Epithelial cell of proximal tubule (primary cell): ENCODE data around the gene FADS2. TPM values are rescaled to one million over a fixed set of nuclear protein-coding genes. Genes with fewer than 3 reads are reported as not detected.

Experiments
- DNase-seq: peaks from one replicate; pipeline ENCODE4 v3.0.0-alpha.2; 2011; ENCODE audit warnings: low read depth
- H3K4me3 ChIP-seq: 2 replicates; pipeline ENCODE4 v1.5.1; 2011; ENCODE audit warnings: low read depth, mild to moderate bottlenecking, low read length
- total RNA-seq: library from RNA; depleted of rRNA; stranded (reverse); fragments of >200 nt; gene quantifications from 2 replicates; pipeline ENCODE4 v1.2.3, GENCODE V29; 2015
- TF ChIP-seq, protein P1 (sequence below): conservative IDR thresholded peaks from 2 replicates; pipeline ENCODE4 v1.5.1; 2012; ENCODE audit warnings: low read depth, mild to moderate bottlenecking, low read length

The FADS2 gene
- total RNA-seq, 1 donor from 2014 or later = 169 TPM

DNA sequence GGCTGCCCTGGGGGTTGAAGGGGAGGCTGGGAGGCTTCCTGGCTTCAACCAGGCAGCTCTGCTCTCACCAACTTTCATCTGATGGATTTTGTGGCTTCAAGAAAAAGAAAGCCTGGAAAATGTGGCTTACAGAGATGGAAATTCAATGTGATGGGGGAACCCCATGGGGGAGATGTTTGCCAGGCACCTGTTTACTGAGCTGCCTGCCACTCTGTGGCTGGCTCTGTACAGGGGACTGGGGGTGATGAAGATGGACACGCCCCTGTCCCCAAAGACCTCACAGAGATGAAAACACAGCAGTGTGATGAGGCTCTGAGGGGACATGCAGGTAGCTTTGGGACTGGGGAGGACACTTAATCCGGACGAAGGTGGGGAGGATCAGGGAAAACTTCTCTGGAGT, 45.8 kb upstream of the FADS2 start:
- H3K4me3 ChIP-seq = no peak overlapping the region
- no peak for DNase-seq
- TF ChIP-seq, protein P1, sequence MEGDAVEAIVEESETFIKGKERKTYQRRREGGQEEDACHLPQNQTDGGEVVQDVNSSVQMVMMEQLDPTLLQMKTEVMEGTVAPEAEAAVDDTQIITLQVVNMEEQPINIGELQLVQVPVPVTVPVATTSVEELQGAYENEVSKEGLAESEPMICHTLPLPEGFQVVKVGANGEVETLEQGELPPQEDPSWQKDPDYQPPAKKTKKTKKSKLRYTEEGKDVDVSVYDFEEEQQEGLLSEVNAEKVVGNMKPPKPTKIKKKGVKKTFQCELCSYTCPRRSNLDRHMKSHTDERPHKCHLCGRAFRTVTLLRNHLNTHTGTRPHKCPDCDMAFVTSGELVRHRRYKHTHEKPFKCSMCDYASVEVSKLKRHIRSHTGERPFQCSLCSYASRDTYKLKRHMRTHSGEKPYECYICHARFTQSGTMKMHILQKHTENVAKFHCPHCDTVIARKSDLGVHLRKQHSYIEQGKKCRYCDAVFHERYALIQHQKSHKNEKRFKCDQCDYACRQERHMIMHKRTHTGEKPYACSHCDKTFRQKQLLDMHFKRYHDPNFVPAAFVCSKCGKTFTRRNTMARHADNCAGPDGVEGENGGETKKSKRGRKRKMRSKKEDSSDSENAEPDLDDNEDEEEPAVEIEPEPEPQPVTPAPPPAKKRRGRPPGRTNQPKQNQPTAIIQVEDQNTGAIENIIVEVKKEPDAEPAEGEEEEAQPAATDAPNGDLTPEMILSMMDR = no peak

DNA sequence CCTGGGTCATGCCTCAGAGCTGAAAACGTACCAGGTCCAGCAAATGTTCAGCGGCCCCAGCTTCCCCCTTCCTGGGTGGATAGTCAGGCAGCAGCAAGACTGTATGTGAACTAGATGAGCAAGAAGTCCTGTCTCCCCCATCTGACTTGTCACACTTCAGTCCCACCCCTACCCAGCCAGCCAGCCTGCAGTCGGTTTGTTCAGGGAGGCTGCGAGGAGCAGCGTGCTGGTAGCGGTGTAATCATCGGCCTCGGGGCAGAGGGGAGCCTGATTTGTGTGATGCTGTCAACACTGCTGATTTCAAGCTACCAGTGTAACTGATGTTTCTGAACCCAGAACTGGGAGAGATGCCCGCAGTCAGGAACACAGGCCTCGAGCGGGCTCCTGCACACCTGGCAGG, 45.3 kb upstream of the FADS2 start:
- TF ChIP-seq, protein P1 = no peak
- no peak for DNase-seq
- no peak overlapping the region for H3K4me3 ChIP-seq

DNA sequence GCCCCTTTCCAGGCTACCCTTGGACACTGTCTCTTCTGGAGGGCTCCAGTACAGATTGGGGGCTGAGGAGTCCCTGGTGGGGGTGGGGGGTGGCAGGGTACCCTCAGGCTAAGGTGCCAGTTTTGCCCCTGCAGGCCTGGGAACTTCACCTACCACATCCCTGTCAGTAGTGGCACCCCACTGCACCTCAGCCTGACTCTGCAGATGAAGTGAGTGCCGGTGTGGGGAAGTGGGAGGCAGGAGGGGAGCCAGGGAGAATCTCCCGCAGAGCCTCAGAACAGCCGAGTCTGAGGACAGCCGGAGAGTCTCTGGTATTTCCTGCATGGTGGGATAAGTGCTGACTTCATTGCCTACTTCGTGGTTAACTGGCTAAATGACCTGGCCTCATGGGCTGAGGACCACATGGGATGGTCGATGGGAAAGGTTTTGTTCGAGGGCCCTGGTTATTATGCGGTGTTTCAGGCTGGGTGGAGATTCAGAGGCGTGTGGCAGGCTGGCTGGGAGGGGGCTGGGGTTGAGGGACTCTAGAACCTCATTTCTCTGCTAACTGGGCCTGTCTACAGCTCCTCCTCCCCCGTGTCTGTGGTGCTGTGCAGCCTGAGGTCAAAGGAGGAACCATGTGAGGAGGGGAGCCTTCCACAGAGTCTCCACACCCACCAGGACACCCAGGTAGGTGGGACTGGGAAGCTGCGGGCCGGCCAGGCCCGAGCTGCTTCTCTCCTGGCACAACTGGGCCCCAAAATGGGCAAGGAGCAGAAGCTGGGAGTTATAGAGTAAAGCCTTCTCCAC, 44.2 kb upstream of the FADS2 start:
- no peak for DNase-seq
- H3K4me3 ChIP-seq = no peak overlapping the region
- TF ChIP-seq, protein P1 = no peak

GRCh38 chr11:61784506-61784805, 43.6 kb upstream of the FADS2 start:
- H3K4me3 ChIP-seq = no peak overlapping the region
- TF ChIP-seq, protein P1 = no peak
- no peak for DNase-seq

- TF ChIP-seq, protein P1 = peak; percentile 39
- no peak overlapping the region for H3K4me3 ChIP-seq
- DNase-seq = peak; percentile 10
These were observed 42.2 kb upstream of the FADS2 start for GRCh38 chr11:61785837-61786402.

GRCh38 chr11:61787928-61788491, 40.1 kb upstream of the FADS2 start:
- H3K4me3 ChIP-seq = no peak overlapping the region
- TF ChIP-seq, protein P1 = peak; percentile 80
- peak; percentile 18 for DNase-seq
